Muscle layer of colon (tissue), 2 donors: ENCODE measurements around the gene SLC17A9.

Experiments
- H3K27ac ChIP-seq: one replicate; pipeline ENCODE4 v1.7.0; 2013; ENCODE audit warnings: low read depth, mild to moderate bottlenecking, low read length, moderate library complexity
- H3K27me3 ChIP-seq, 2 donors: one replicate each; pipeline ENCODE4 v1.7.0; 2013; ENCODE audit warnings: low read length in 2 of 2, mild to moderate bottlenecking in 2 of 2; ENCODE audit not compliant: insufficient read depth in 2 of 2, control insufficient read depth in 1 of 2
- H3K36me3 ChIP-seq: one replicate; pipeline ENCODE4 v1.7.0; 2013; ENCODE audit warnings: mild to moderate bottlenecking, low read length; ENCODE audit not compliant: insufficient read depth
- H3K4me1 ChIP-seq: one replicate; pipeline ENCODE4 v1.7.0; 2013; ENCODE audit warnings: mild to moderate bottlenecking, low read length; ENCODE audit not compliant: insufficient read depth
- H3K4me3 ChIP-seq, 2 donors: one replicate each; pipeline ENCODE4 v1.7.0; 2013; ENCODE audit warnings: low read length in 2 of 2, low read depth in 1 of 2, mild to moderate bottlenecking in 1 of 2, moderate library complexity in 1 of 2
- H3K9ac ChIP-seq: one replicate; pipeline ENCODE4 v1.7.0; 2013; ENCODE audit warnings: low read length
- H3K9me3 ChIP-seq: one replicate; pipeline ENCODE4 v1.7.0; 2013; ENCODE audit warnings: mild to moderate bottlenecking, low read length
- donor health status: abdominal sarcoma.
- donor health status: Adenocarcinoma of cecum.

Gene SLC17A9

DNA sequence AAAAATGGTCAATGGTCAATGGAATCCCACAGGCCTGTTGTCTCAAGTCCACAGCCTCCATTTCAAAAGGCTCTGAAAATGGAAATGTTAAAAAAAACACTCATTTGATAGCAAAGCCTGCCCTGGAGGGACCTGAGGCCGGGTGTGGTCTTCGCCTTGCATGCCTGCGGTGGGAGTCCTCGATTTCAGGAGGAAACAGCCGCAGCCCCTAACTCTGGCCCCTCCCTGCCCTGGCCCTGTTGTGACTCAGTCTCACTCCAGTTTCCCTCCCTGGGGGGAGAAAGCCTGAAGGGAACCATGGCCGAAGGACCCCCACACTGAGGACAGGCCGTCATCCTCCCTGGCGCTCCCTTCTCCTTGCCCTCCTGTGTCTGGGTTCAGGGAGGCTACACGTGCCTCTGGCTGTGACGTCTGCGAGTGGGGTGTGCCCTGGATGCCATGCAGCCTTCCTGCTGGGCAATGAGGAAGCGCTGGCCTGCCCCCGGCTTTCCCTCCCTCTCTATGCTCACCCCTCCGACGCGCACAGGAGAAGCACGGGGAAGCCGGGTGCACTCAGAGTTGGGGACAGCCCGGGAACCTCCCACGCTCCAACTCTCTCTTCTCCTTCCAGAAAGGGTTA lies 45.0 kb downstream of the SLC17A9 start:
- H3K36me3 ChIP-seq, result no peaks in the 10 kb centered on the region
- H3K27me3 ChIP-seq, result peaks cover 8 to 36% of the 10 kb centered on the region in 2 donors
- no peak overlapping the region for H3K4me3 ChIP-seq

DNA sequence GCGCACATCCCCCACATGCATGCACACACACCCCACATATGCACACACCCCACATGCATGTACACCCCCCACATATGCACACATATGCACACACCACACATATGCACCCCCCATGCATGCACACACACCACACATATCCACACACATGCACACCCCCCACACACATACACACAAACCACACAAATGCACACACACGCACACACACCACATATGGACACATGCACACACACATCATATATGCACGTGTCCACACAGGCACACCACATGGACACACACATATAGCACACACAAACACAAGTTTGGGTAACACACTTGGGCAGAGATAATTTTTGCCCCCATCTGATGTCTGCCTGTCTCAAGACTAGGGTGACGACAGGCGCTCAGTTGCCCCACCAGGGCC lies 45.9 kb downstream of the SLC17A9 start:
- H3K27me3 ChIP-seq, result peaks cover 8 to 35% of the 10 kb centered on the region in 2 donors
- H3K9me3 ChIP-seq, result no peaks in the 10 kb centered on the region
- H3K36me3 ChIP-seq, result no peaks in the 10 kb centered on the region
- no peak overlapping the region for H3K27ac ChIP-seq
- H3K4me1 ChIP-seq, result no peaks in the 10 kb centered on the region
- H3K9ac ChIP-seq, result no peak overlapping the region
- no peak overlapping the region for H3K4me3 ChIP-seq

More for the DNA sequence above, 45.0 kb downstream of the SLC17A9 start:
- no peak overlapping the region for H3K27ac ChIP-seq
- H3K9ac ChIP-seq, result no peak overlapping the region
- H3K4me1 ChIP-seq, result no peaks in the 10 kb centered on the region
- H3K9me3 ChIP-seq, result no peaks in the 10 kb centered on the region

DNA sequence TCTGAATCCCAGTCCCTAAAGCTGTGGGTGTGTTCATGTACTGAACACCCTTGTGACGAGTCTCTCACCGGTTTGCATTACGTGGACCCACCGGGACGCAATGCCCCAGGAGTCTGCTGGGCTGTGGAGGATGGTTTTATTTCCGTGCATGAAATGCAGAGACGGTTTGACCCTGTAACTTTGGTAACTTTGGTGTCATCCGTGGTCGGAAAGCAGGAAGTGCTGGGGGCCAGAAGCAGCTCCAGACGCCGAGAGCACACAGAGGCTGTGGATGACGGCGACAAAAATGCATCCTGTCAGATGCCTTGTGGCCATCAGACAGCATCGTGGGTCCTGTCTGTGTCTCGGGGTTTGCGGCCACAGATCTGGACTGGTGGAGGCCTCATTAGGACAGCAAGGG lies 47.1 kb downstream of the SLC17A9 start:
- H3K9ac ChIP-seq, result no peak overlapping the region
- H3K4me1 ChIP-seq, result no peaks in the 10 kb centered on the region
- no peaks in the 10 kb centered on the region for H3K36me3 ChIP-seq
- H3K27me3 ChIP-seq, result peaks cover 16 to 44% of the 10 kb centered on the region in 2 donors
- H3K27ac ChIP-seq, result no peak overlapping the region
- no peak overlapping the region for H3K4me3 ChIP-seq
- H3K9me3 ChIP-seq, result no peaks in the 10 kb centered on the region

DNA sequence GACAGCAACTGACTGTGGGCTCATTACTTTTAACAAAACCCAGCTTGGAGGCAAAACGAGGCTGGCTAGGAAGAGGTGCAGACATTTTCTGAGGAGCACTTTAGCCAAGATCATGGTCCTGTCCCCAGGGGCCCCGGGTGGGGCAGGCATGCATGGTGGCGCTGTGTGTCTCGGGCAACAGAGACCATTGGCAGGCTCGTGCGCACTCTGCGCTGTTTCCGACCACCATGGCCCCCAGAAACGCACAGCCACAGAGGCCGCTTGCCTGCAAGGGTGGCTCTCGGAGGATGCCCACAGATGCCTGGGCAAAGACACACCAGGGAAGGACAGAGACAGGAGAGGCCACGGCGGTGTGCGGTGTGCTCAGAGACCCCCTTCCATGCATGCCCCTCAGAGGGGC lies 47.5 kb downstream of the SLC17A9 start:
- Histone ChIP-seq H3K27me3 (peaks cover 19 to 46% of the 10 kb centered on the region in 2 donors), H3K9ac (no peak overlapping the region), H3K36me3 (no peaks in the 10 kb centered on the region), H3K27ac (no peak overlapping the region), H3K4me3 (no peak overlapping the region), H3K9me3 (no peaks in the 10 kb centered on the region), H3K4me1 (no peaks in the 10 kb centered on the region)

DNA sequence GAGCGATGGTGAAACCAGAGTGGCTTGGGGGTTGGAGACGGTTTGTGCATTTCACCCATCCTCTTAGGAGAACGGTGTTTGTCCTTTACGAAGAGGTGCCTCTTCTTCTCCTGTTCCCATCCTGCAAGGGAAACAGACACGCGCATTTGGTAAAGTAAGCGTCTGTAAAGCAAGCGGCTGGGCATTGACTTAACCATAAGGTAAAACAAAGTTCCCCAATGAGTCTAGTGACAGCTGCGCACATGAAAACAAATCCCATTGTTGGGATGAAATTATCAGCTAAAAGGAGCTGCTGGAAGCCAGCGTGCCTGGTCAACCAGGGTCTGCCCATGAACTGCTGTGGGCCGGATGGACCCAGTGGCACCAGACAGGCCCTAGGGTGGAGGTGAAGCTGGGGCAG lies 48.4 kb downstream of the SLC17A9 start:
- Histone ChIP-seq H3K27ac (no peak overlapping the region), H3K4me3 (no peak overlapping the region), H3K36me3 (no peaks in the 10 kb centered on the region), H3K9me3 (no peaks in the 10 kb centered on the region), H3K9ac (no peak overlapping the region), H3K27me3 (peaks cover 19 to 50% of the 10 kb centered on the region in 2 donors), H3K4me1 (no peaks in the 10 kb centered on the region)

DNA sequence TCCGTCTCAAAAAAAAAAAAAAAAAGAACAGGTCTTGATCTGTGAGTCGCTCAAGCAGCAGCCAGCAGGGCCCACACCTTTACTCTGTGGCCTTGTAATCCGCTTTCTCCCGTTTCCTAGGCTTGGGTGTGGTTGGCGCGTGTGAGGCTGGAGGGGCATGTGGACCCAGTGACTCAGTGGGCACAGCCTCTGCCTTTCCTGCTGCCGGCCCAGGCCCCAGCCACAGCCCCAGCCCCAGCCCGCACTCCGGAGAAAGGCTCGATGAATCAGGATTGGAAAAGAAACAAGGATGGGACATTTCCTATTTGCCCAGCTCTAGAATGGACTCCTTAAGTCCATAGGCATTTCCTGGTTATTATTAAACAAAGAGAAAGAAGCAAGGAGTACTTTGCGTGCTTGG lies 50.0 kb downstream of the SLC17A9 start:
- Histone ChIP-seq H3K27me3 (peaks cover 20 to 61% of the 10 kb centered on the region in 2 donors), H3K27ac (no peak overlapping the region), H3K9ac (no peak overlapping the region), H3K4me3 (no peak overlapping the region), H3K4me1 (no peaks in the 10 kb centered on the region), H3K36me3 (no peaks in the 10 kb centered on the region), H3K9me3 (no peaks in the 10 kb centered on the region)

DNA sequence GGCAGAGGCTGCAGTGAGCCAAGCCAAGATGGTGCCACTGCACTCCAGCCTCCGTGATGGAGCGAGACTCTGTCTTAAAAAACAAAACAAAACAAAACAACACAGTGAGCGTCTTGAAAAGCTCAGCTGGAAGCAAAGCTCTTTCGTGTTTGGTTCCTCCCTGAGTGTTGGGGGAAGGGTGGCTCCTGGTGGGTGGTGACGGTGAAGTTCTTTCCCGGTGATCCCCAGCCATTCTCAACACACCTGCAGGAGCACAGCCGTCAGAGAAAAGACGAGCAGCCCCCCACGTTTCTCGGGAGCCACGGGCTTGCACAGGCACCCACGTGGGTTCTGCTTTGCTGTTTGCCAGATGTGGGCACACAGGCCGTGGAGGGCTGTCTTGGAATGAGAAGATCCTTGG lies 51.0 kb downstream of the SLC17A9 start:
- H3K27ac ChIP-seq, result no peak overlapping the region
- no peaks in the 10 kb centered on the region for H3K9me3 ChIP-seq
- H3K36me3 ChIP-seq, result no peaks in the 10 kb centered on the region
- H3K4me3 ChIP-seq, result no peak overlapping the region
- H3K27me3 ChIP-seq, result peaks cover 29 to 63% of the 10 kb centered on the region in 2 donors
- no peak overlapping the region for H3K9ac ChIP-seq
- H3K4me1 ChIP-seq, result peaks cover under 1% of the 10 kb centered on the region

DNA sequence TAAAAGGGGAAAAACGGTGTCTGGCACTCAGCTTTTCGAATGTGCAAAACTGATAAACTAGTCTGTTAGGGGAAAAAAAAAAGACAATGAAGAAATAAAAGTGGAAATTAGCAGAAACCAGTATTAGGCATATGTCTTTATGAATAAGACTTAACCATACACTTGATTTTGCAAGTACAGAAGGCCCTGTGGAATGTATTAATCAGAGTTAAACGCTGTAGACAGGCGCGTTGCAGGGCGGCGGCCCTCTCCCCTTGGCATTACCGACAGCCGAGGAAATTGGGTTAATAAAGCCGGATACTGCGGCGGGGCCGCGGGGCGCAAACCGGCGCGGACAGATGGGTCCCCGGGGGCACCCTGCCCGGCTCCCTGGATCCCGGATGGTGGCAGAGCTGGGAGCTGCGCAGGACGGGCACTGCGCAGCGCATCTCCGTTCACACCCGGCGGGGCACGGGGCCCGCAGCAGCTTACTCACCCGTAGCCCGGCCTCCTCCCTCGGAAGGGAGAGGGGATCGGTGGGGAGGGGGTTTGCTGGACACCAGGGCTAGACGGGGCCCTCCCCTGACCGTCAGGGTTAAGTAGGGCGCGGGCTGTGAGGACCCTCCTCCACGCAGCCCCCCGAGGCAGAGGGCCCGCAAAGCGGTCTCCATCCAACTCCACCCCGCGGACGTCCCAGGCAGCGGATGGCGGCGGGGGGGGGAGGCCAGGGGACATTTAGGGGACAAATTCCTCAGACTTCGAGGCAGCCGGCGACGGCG lies 52.3 kb downstream of the SLC17A9 start:
- no peak overlapping the region for H3K27ac ChIP-seq
- no peak overlapping the region for H3K4me3 ChIP-seq
- H3K27me3 ChIP-seq, result peaks cover 35 to 66% of the 10 kb centered on the region in 2 donors
- no peak overlapping the region for H3K9ac ChIP-seq
- no peaks in the 10 kb centered on the region for H3K36me3 ChIP-seq
- no peaks in the 10 kb centered on the region for H3K9me3 ChIP-seq
- H3K4me1 ChIP-seq, result peaks cover 9% of the 10 kb centered on the region

DNA sequence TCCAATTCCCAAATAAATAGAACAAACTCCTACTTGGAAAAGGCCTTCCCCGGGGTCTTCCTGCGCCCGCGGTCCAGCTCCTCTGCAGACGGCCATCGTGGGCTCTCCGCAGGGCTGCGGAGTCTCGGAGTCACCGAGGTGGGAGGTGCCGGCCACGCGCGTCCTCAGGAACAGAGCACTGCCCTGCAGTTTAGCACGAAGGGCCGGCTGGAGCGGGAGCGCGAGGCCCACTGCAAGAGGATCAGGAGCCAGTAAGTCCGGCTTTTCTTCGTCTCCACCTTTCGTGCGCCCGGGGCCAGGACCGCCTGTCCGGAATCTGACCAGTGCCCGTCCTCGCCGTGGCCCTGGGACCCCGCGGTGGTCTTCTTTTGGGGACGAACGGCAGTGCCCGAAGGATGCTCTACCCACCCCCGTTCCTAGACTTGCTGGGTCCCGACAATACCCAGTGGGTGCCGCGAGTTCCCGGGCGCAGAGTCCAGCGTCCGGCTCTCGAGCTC lies 52.9 kb downstream of the SLC17A9 start:
- Histone ChIP-seq H3K9me3 (no peaks in the 10 kb centered on the region), H3K27ac (no peak overlapping the region), H3K4me3 (no peak overlapping the region), H3K27me3 (peaks cover 41 to 71% of the 10 kb centered on the region in 2 donors), H3K4me1 (peaks cover 9% of the 10 kb centered on the region), H3K9ac (no peak overlapping the region), H3K36me3 (no peaks in the 10 kb centered on the region)

DNA sequence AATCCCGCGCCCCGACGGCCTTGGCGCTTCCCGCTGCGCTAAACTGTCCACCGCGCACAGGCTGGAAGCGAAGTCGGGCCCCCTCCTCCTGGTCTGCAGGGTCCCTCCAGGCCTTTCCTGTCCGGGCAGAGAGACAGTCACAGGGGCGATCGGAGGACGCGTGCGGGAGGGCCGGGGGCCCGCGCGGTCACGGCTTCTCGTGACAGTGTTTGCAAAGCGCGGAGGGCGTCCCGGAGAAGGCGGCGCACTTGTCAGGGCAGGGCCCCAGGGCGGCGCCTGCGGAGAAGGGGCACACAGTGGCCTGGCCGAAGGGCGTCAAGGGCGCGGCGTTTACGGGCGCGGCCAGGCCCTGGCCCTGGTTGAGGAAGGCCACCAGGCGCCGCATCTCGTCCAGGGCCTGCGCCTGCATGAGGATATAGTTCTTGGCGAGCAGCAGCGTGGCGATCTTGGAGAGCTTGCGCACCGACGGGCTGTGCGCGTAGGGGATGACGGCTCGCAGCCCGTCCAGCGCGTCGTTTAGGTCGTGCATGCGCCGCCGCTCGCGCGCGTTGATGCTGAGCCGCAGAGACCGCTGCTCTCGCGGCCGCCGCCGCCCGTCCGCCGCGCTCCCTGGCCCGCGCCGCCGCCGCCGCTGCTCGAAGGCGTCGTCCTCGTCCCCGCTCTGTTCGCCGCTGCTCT lies 53.5 kb downstream of the SLC17A9 start:
- Histone ChIP-seq H3K9ac (no peak overlapping the region), H3K9me3 (no peaks in the 10 kb centered on the region), H3K4me1 (peaks cover 9% of the 10 kb centered on the region), H3K4me3 (no peak overlapping the region), H3K36me3 (no peaks in the 10 kb centered on the region), H3K27me3 (peaks cover 43 to 77% of the 10 kb centered on the region in 2 donors), H3K27ac (no peak overlapping the region)

DNA sequence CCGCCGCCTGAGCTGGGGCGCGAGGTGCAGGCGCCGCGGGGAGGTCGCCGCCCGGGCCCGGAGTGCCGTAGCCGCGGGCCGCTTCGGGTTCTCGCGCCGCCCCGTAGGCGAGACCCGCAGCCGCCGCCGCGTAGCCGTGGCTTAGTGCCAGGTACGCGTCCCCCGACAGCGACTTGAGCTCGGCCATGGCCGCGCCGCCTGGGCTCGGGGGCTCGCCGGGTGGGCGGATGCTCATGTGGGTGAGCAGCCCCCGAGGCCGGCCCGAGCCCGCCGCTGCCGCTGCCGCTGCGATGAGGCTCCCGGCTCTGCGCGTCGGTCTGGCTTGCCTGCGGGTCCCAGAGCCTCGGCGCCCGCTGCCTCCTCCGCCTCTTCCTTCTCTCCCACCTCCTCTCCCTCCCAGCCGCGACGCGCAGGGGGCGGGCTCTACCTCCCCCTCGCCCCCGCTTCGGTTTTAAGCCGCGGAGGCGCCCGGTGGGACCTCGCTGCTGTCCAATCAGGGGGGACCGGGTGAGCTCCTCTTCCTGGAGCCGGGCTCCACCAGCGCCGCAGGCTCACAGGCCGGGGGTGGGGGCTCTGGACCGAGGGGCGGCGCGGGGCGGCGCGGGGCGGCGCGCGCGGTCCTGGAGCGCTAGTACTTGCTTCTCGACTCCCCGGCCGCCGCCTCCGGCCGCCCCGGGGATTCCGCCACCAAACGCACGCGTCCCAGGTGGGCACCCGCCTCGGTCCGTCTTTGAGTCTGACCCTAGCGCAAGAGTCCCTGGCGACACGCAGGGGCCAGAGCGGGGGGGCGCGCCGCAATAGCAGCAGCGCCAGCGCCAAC lies 54.2 kb downstream of the SLC17A9 start, which contains the start of gene BHLHE23:
Gene BHLHE23, minus strand, starts transcription at position 425 of the 820 bp plus-strand sequence. Its CDS starts 190 bp downstream, at position 235.
- Histone ChIP-seq H3K9ac (no peak within 1 kb of the TSS), H3K9me3 (no peaks in the 10 kb centered on the region), H3K4me3 (no peak within 1 kb of the TSS), H3K27ac (no peak within 1 kb of the TSS), H3K4me1 (peaks cover 9% of the 10 kb centered on the region), H3K36me3 (no peaks in the 10 kb centered on the region), H3K27me3 (peaks cover 50 to 82% of the 10 kb centered on the region in 2 donors)
